ENCODE data around the gene CCDC102B. TPM values are rescaled to one million over a fixed set of nuclear protein-coding genes. Genes with fewer than 3 reads are reported as not detected.

Gene CCDC102B
- total RNA-seq, 2 donors from 2014 or later = 4.9 to 5.0 TPM

GRCh38 chr18:68855491-68855890 is 57.6 kb downstream of the CCDC102B start:
- H3K9ac ChIP-seq (ENCODE audit: extremely low read depth, low read length, poor library complexity, severe bottlenecking) = no peak overlapping the region
- no peaks in the 10 kb centered on the region for H3K27me3 ChIP-seq (ENCODE audit: control insufficient read depth, insufficient read depth, low read length, poor library complexity, severe bottlenecking)
- no peak overlapping the region for H3K27ac Mint-ChIP-seq
- no peak overlapping the region for H3K27ac ChIP-seq (ENCODE audit: low read depth, low read length)
- no peaks in the 10 kb centered on the region for H3K9me3 ChIP-seq (ENCODE audit: control insufficient read depth, low read length)
- no peak overlapping the region for H3K4me3 Mint-ChIP-seq
- H3K36me3 Mint-ChIP-seq (ENCODE audit: low read depth) = no peaks in the 10 kb centered on the region
- H3K9me3 Mint-ChIP-seq = peaks cover 4% of the 10 kb centered on the region
- H3K4me3 ChIP-seq (ENCODE audit: low read length) = no peak overlapping the region
- no peaks in the 10 kb centered on the region for H3K36me3 ChIP-seq (ENCODE audit: control insufficient read depth, insufficient read depth, low read length)
- no peaks in the 10 kb centered on the region for H3K27me3 Mint-ChIP-seq (ENCODE audit: insufficient read depth)
- no peaks in the 10 kb centered on the region for H3K4me1 ChIP-seq (ENCODE audit: control insufficient read depth, insufficient read depth, low read length)
- no peak for DNase-seq
- TF ChIP-seq CTCF (conservative IDR thresholded peaks at IDR 0.05) = no peak
- H3K4me1 Mint-ChIP-seq = no peaks in the 10 kb centered on the region

DNA sequence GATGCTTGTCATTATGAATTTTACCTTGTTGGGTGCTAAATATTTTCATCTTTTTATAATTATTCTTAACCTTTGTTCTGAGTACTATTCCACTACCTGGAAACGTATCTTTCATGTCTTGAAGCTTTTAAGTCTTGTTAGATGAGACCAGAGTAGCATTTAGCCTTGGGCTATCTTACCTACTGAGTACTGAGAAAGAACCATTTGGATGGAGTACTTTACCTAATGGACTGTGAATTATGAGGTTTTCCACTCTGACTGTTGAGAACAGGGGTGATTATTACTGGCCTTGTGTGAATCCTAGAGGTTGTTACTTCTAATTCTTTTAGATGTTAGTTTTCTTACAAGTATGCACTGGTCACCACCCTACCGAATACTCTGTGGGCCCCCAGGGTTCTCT is 63.5 kb downstream of the CCDC102B start:
- 90 to 100% methylated on average over 1 to 2 of the region's 2 CpGs for WGBS, 2 experiments (ENCODE audit: insufficient coverage in 1 of 2, insufficient read length in 1 of 2)
- H3K4me1 ChIP-seq (ENCODE audit: control insufficient read depth, insufficient read depth, low read length) = no peaks in the 10 kb centered on the region
- no peaks in the 10 kb centered on the region for H3K9me3 ChIP-seq (ENCODE audit: control insufficient read depth, low read length)
- no peak for DNase-seq
- no peak overlapping the region for H3K4me3 ChIP-seq (ENCODE audit: low read length)
- no peaks in the 10 kb centered on the region for H3K27me3 ChIP-seq (ENCODE audit: control insufficient read depth, insufficient read depth, low read length, poor library complexity, severe bottlenecking)
- no peak overlapping the region for H3K9ac ChIP-seq (ENCODE audit: extremely low read depth, low read length, poor library complexity, severe bottlenecking)
- no peak overlapping the region for H3K27ac ChIP-seq (ENCODE audit: low read depth, low read length)
- H3K36me3 Mint-ChIP-seq (ENCODE audit: low read depth) = no peaks in the 10 kb centered on the region
- H3K27ac Mint-ChIP-seq = no peak overlapping the region
- peaks cover 4% of the 10 kb centered on the region for H3K9me3 Mint-ChIP-seq
- H3K4me3 Mint-ChIP-seq = no peak overlapping the region
- no peaks in the 10 kb centered on the region for H3K27me3 Mint-ChIP-seq (ENCODE audit: insufficient read depth)
- no peaks in the 10 kb centered on the region for H3K36me3 ChIP-seq (ENCODE audit: control insufficient read depth, insufficient read depth, low read length)
- H3K4me1 Mint-ChIP-seq = peaks cover 8% of the 10 kb centered on the region
- no peak for TF ChIP-seq CTCF (conservative IDR thresholded peaks at IDR 0.05)

GRCh38 chr18:68865021-68865420 is 67.1 kb downstream of the CCDC102B start:
- no peak for TF ChIP-seq CTCF (conservative IDR thresholded peaks at IDR 0.05)
- Histone ChIP-seq H3K9ac (ENCODE audit: extremely low read depth, low read length, poor library complexity, severe bottlenecking) (no peak overlapping the region), H3K27ac (ENCODE audit: low read depth, low read length) (no peak overlapping the region), H3K36me3 (ENCODE audit: control insufficient read depth, insufficient read depth, low read length) (no peaks in the 10 kb centered on the region), H3K27me3 (ENCODE audit: control insufficient read depth, insufficient read depth, low read length, poor library complexity, severe bottlenecking) (no peaks in the 10 kb centered on the region), H3K9me3 (ENCODE audit: control insufficient read depth, low read length) (no peaks in the 10 kb centered on the region), H3K4me3 (ENCODE audit: low read length) (no peak overlapping the region), H3K4me1 (ENCODE audit: control insufficient read depth, insufficient read depth, low read length) (no peaks in the 10 kb centered on the region)
- Mint-ChIP-seq H3K4me3 (no peak overlapping the region), H3K36me3 (ENCODE audit: low read depth) (no peaks in the 10 kb centered on the region), H3K9me3 (no peaks in the 10 kb centered on the region), H3K27ac (no peak overlapping the region), H3K27me3 (ENCODE audit: insufficient read depth) (no peaks in the 10 kb centered on the region), H3K4me1 (peaks cover 8% of the 10 kb centered on the region)
- WGBS, 2 experiments (ENCODE audit: insufficient coverage in 1 of 2, insufficient read length in 1 of 2) = 75 to 96% methylated on average over 2 of the region's 2 CpGs
- no peak for DNase-seq

All from endodermal cell (in vitro differentiated cells).